Fibroblast of lung (primary cell): ENCODE data around the gene KRTAP10-12. TPM values are rescaled to one million over a fixed set of nuclear protein-coding genes. Genes with fewer than 3 reads are reported as not detected.

Experiments
- DNase-seq, 2 donors: peaks; one replicate each; pipeline versions ENCODE4 v3.0.0 to v3.0.0-alpha.2; 2010; ENCODE audit warnings: low read depth in 2 of 2
- H2AFZ ChIP-seq: 2 replicates; pipeline ENCODE4 v1.5.1; 2012; ENCODE audit warnings: low read length, control low read depth, inconsistent platforms
- H3K27ac ChIP-seq: 2 replicates; pipeline ENCODE4 v1.5.1; 2011; ENCODE audit warnings: low read length, control low read depth; ENCODE audit not compliant: insufficient read depth
- H3K27me3 ChIP-seq: 2 replicates; pipeline ENCODE4 v1.5.1; 2011; ENCODE audit warnings: mild to moderate bottlenecking, low read length; ENCODE audit not compliant: control insufficient read depth, insufficient read depth
- H3K36me3 ChIP-seq: 2 replicates; pipeline ENCODE4 v1.5.1; 2011; ENCODE audit warnings: low read length; ENCODE audit not compliant: control insufficient read depth, insufficient read depth
- H3K4me1 ChIP-seq: 2 replicates; pipeline ENCODE4 v1.5.1; 2011; ENCODE audit warnings: low read length; ENCODE audit not compliant: control insufficient read depth, insufficient read depth; ENCODE audit errors: extremely low read depth
- H3K4me2 ChIP-seq: 2 replicates; pipeline ENCODE4 v1.5.1; 2011; ENCODE audit warnings: low read length, control low read depth; ENCODE audit not compliant: insufficient read depth; ENCODE audit errors: extremely low read depth
- H3K4me3 ChIP-seq, 4 experiments: fragments of 200-600 bp in 1 of 4; sonication (generic) in 1 of 4; replicated peaks in 1 of 4; 2 replicates each; pipeline ENCODE4 v1.5.1; 2011 to 2016; ENCODE audit warnings: low read length in 4 of 4, low read depth in 3 of 4, mild to moderate bottlenecking in 3 of 4, control low read depth in 2 of 4, inconsistent platforms in 1 of 4, mixed read lengths in 1 of 4; ENCODE audit not compliant: insufficient read depth in 1 of 4; ENCODE audit errors: control extremely low read depth in 1 of 4
- H3K79me2 ChIP-seq: 2 replicates; pipeline ENCODE4 v1.5.1; 2012; ENCODE audit warnings: mild to moderate bottlenecking, low read length, inconsistent platforms; ENCODE audit not compliant: control insufficient read depth, insufficient read depth
- H3K9ac ChIP-seq: 2 replicates; pipeline ENCODE4 v1.5.1; 2011; ENCODE audit warnings: mild to moderate bottlenecking, low read length, control low read depth; ENCODE audit not compliant: insufficient read depth
- H3K9me3 ChIP-seq: 2 replicates; pipeline ENCODE4 v1.5.1; 2012; ENCODE audit warnings: low read depth, low read length; ENCODE audit not compliant: control insufficient read depth, insufficient read depth
- H4K20me1 ChIP-seq: 2 replicates; pipeline ENCODE4 v1.5.1; 2011; ENCODE audit warnings: low read length; ENCODE audit not compliant: control insufficient read depth, insufficient read depth; ENCODE audit errors: extremely low read depth
- EZH2 ChIP-seq: IDR thresholded peaks from 2 replicates; pipeline ENCODE4 v1.5.1; 2012; ENCODE audit warnings: low read length, control low read depth, mild to moderate bottlenecking; ENCODE audit errors: missing control alignments
- polyA plus RNA-seq, 2 donors: library from polyadenylated mRNA; depleted of rRNA in 1 of 2; stranded (reverse) in 1 of 2; unstranded in 1 of 2; fragments of >200 nt; gene quantifications; 2 replicates each; pipeline ENCODE4 v1.2.1, GENCODE V29; 2011 to 2012; ENCODE audit warnings: missing spikeins in 1 of 2
- total RNA-seq: library from RNA; depleted of rRNA; stranded (reverse); fragments of >200 nt; gene quantifications from 2 replicates; pipeline ENCODE4 v1.2.1, GENCODE V29; 2014
- TF ChIP-seq, protein P1 (sequence below), 2 donors: IDR thresholded peaks in 1 of 2; conservative IDR thresholded peaks in 1 of 2; 1 replicate in 1 of 2; 2 replicates in 1 of 2; pipeline ENCODE4 v1.5.1; 2011 to 2012; ENCODE audit warnings: low read length in 2 of 2, control low read depth in 1 of 2, inconsistent platforms in 1 of 2, low read depth in 1 of 2, mild to moderate bottlenecking in 1 of 2

Gene KRTAP10-12
- total and polyA plus RNA-seq, 2 donors (not counting 1 experiment from before 2014, with no cell fraction given), result not detected

DNA sequence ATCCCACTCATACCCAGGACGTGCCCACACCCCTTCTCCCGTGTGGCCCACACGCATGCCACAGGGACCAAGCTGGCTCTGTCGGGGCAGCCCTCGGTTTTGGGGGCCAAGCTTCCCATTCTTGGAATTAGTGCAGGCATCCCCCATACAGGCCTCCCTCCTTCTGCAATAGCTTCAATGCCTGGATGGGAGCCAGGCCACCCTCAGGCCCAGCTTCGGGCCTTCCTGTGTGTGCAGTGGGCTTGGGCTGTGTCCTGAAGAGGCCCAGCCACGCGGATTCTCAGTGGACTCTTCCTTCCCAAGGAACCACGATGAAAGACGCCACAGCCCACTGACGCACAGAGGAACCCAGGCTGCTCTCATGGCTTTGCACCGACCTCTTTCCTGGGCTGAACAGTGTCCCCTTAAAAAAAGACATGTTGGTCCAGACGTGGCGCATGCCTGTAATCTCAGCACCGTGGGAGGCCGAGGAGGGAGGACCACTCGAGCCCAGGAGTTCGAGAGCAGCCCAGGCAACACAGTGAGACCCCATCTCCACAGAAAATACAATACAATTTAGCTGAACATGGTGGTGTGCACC, 47.4 kb upstream of the KRTAP10-12 start:
- H3K79me2 ChIP-seq, result no peaks in the 10 kb centered on the region
- H3K36me3 ChIP-seq, result no peaks in the 10 kb centered on the region
- no peak overlapping the region for H3K4me3 ChIP-seq
- no peaks in the 10 kb centered on the region for H3K27me3 ChIP-seq
- H3K9me3 ChIP-seq, result no peaks in the 10 kb centered on the region
- H3K4me1 ChIP-seq, result no peaks in the 10 kb centered on the region
- H3K27ac ChIP-seq, result no peak overlapping the region
- H2AFZ ChIP-seq, result no peak overlapping the region
- H4K20me1 ChIP-seq, result no peaks in the 10 kb centered on the region
- no peak for DNase-seq
- no peak overlapping the region for H3K9ac ChIP-seq
- TF ChIP-seq, protein P1, sequence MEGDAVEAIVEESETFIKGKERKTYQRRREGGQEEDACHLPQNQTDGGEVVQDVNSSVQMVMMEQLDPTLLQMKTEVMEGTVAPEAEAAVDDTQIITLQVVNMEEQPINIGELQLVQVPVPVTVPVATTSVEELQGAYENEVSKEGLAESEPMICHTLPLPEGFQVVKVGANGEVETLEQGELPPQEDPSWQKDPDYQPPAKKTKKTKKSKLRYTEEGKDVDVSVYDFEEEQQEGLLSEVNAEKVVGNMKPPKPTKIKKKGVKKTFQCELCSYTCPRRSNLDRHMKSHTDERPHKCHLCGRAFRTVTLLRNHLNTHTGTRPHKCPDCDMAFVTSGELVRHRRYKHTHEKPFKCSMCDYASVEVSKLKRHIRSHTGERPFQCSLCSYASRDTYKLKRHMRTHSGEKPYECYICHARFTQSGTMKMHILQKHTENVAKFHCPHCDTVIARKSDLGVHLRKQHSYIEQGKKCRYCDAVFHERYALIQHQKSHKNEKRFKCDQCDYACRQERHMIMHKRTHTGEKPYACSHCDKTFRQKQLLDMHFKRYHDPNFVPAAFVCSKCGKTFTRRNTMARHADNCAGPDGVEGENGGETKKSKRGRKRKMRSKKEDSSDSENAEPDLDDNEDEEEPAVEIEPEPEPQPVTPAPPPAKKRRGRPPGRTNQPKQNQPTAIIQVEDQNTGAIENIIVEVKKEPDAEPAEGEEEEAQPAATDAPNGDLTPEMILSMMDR (conservative IDR thresholded peaks at IDR 0.05 in 1 of 2, IDR thresholded peaks at IDR 0.05 in 1 of 2; ENCODE audit: low read depth in 1 of 2, low read length in 2 of 2), result no peak
- TF ChIP-seq EZH2, result no peak
- no peak overlapping the region for H3K4me2 ChIP-seq

DNA sequence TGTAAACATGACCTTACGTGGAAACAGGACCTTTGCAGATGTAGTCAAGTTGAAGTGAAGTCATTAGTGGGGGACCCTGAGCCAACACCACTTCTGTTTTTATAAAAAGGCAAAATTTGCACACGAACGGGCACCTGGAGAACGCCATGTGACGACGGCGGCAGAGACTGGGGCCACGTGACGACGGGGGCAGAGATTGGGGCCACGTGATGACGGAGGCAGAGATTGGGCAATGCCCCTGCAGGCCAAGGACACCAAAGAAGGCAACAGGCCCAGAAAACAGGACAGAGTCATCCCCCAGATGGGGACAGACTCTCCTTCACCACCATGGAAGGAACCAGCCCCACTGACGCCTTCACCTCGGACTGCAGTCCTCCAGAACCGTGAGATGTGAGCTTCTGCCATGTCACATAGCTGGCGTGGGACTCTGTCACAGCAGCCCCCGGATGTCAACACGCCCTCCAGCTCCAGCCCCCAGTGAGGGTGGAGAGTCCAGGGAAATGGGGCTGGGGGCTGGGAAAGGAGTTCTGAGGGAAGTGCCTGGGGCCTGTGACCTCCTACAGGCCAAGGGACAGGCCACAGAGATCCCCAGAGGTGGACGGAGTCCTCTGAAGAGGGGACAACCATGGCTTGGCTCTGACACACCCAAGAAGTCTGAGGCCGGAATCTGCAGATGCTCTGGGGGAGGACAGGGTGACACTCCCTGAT, 46.6 kb upstream of the KRTAP10-12 start:
- Histone ChIP-seq H3K4me3 (no peak overlapping the region), H3K9me3 (no peaks in the 10 kb centered on the region), H3K27me3 (no peaks in the 10 kb centered on the region), H3K4me1 (no peaks in the 10 kb centered on the region), H3K27ac (no peak overlapping the region), H3K9ac (no peak overlapping the region), H3K36me3 (no peaks in the 10 kb centered on the region), H3K79me2 (no peaks in the 10 kb centered on the region), H3K4me2 (no peak overlapping the region), H4K20me1 (no peaks in the 10 kb centered on the region), H2AFZ (no peak overlapping the region)
- TF ChIP-seq, protein P1 (conservative IDR thresholded peaks at IDR 0.05 in 1 of 2, IDR thresholded peaks at IDR 0.05 in 1 of 2; ENCODE audit: low read depth in 1 of 2, low read length in 2 of 2), result no peak
- no peak for TF ChIP-seq EZH2
- no peak for DNase-seq

DNA sequence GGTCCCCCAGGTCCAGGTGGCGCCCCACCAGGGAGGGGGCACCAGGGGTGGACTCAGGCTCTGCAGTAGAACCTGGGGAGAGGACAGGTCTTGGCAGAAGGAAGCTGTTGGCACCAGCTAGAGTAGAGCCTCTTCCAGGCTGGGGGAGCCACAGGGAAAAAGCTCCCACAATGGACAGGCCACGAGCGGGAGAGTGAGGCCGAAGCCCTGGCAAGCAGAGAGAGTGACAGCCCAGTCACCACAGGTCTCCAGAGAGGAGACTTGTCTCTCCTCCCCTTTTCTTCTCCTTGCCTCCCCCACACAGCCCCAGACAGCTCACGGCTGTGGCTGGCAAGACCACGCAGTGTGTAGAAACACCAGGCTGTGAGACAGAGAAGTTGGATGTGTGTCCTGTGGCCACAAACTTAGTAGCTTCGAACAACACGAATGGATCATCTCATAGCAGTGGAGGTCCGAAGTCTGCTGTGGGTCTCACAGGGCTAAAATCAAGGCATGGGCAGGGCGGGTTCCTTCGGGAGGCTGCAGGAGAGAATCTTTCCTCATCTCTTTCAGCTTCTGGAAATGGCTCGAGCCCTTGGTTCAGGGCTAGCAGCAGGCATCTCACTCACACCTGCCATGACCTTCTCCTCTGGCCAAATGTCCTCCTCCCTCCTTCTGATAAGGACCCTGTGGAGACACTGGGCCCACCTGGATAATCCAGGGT, 45.8 kb upstream of the KRTAP10-12 start:
- TF ChIP-seq, protein P1 (conservative IDR thresholded peaks at IDR 0.05 in 1 of 2, IDR thresholded peaks at IDR 0.05 in 1 of 2; ENCODE audit: low read depth in 1 of 2, low read length in 2 of 2), result no peak
- TF ChIP-seq EZH2, result no peak
- H3K9ac ChIP-seq, result no peak overlapping the region
- H3K4me3 ChIP-seq, result no peak overlapping the region
- H3K4me1 ChIP-seq, result no peaks in the 10 kb centered on the region
- no peaks in the 10 kb centered on the region for H4K20me1 ChIP-seq
- H2AFZ ChIP-seq, result no peak overlapping the region
- no peaks in the 10 kb centered on the region for H3K9me3 ChIP-seq
- H3K36me3 ChIP-seq, result no peaks in the 10 kb centered on the region
- H3K79me2 ChIP-seq, result no peaks in the 10 kb centered on the region
- H3K27me3 ChIP-seq, result no peaks in the 10 kb centered on the region
- H3K4me2 ChIP-seq, result no peak overlapping the region
- H3K27ac ChIP-seq, result no peak overlapping the region
- DNase-seq, result no peak
